Panc1 (cell line): ENCODE data around the gene S100P. TPM values are rescaled to one million over a fixed set of nuclear protein-coding genes. Genes with fewer than 3 reads are reported as not detected.
"Not testable (repeated sequence)": the region's sequence is repeated elsewhere in the genome, so short reads cannot be mapped to it uniquely, and the experiment has no call there.

ENCODE experiments used
- ATAC-seq: fragments of 200-7000 bp; cut with Tn5 transposase; 2 replicates; pipeline ENCODE4 v1.9.1; 2020; ENCODE audit warnings: mild to moderate bottlenecking, moderate library complexity
- BruUV-seq: library from RNA; stranded (reverse); fragments of 400-500 nt; replicated peaks from 2 replicates; lab custom pipeline; 2021; lab: Mats Ljungman, UMichigan
- CTCF ChIA-PET: fragments of 300-600 bp; sonication (Branson Sonifier 250); formaldehyde crosslinking; loops from one replicate; lab custom pipeline; 2022; ENCODE audit warnings: antibody characterized with exemption; lab: Charles Lee
- POLR2A ChIA-PET: fragments of 300-600 bp; sonication (Branson Sonifier 250); formaldehyde crosslinking; loops from one replicate; lab custom pipeline; 2022; ENCODE audit warnings: antibody characterized with exemption; lab: Charles Lee
- DNase-seq: peaks from one replicate; pipeline ENCODE4 v3.0.0-alpha.2; 2010; ENCODE audit warnings: low read depth, low spot score
- H3K27ac ChIP-seq: 2 replicates; pipeline ENCODE4 v1.5.1; 2011; ENCODE audit warnings: mild to moderate bottlenecking, low read length, inconsistent platforms
- H3K27me3 ChIP-seq: fragments of 200-500 bp; sonication (Bioruptor generic); 2 replicates; pipeline ENCODE4 v1.6.0; 2014; ENCODE audit warnings: low read length, inconsistent platforms; ENCODE audit not compliant: control insufficient read depth, insufficient read depth
- H3K36me3 ChIP-seq: fragments of 200-500 bp; sonication (Bioruptor generic); 2 replicates; pipeline ENCODE4 v1.5.1; 2014; ENCODE audit warnings: inconsistent platforms, mild to moderate bottlenecking, low read length, moderate library complexity; ENCODE audit not compliant: control insufficient read depth, insufficient read depth
- H3K4me1 ChIP-seq: 2 replicates; pipeline ENCODE4 v1.5.1; 2011; ENCODE audit warnings: inconsistent platforms, mild to moderate bottlenecking, low read length, moderate library complexity; ENCODE audit not compliant: control insufficient read depth, insufficient read depth
- H3K4me3 ChIP-seq, 2 experiments: 2 replicates each; pipeline ENCODE4 v1.5.1; 2011 to 2012; ENCODE audit warnings: low read depth in 2 of 2, low read length in 2 of 2, mild to moderate bottlenecking in 2 of 2, inconsistent platforms in 1 of 2, moderate library complexity in 1 of 2
- H3K9me3 ChIP-seq: fragments of 200-500 bp; sonication (Bioruptor generic); 2 replicates; pipeline ENCODE4 v1.5.1; 2014; ENCODE audit warnings: low read depth, mild to moderate bottlenecking, inconsistent platforms, low read length, moderate library complexity; ENCODE audit not compliant: control insufficient read depth, insufficient read depth
- POLR2AphosphoS5 ChIP-seq: IDR thresholded peaks from 2 replicates; pipeline ENCODE4 v1.6.1; 2012; ENCODE audit warnings: mild to moderate bottlenecking, low read depth, low read length, moderate library complexity
- REST ChIP-seq, 2 experiments: IDR thresholded peaks; 2 replicates each; pipeline ENCODE4 v1.6.1; 2011 to 2012; ENCODE audit warnings: low read depth in 2 of 2, control low read depth in 1 of 2, low read length in 1 of 2, mild to moderate bottlenecking in 1 of 2, moderate library complexity in 1 of 2; ENCODE audit not compliant: insufficient read depth in 1 of 2
- SIN3A ChIP-seq: IDR thresholded peaks from 2 replicates; pipeline ENCODE4 v1.6.1; 2012; ENCODE audit warnings: low read depth, mild to moderate bottlenecking, low read length, moderate library complexity, borderline replicate concordance; ENCODE audit not compliant: insufficient read depth
- TCF7L2 ChIP-seq: IDR thresholded peaks from 2 replicates; pipeline ENCODE4 v1.6.1; 2011; ENCODE audit warnings: mild to moderate bottlenecking, low read depth, low read length, inconsistent platforms
- in situ Hi-C: cut with HindIII; loops from 2 replicates; pipeline ENCODE4 v1.10.0; 2016; ENCODE audit warnings: low sequenced_read_pairs, low pct_unique_long_range_greater_than_20kb
- intact Hi-C: fragments of 100-400 bp; cut with micrococcal nuclease; formaldehyde crosslinking; loops from one replicate; pipeline ENCODE4 v1.10.0; 2022; ENCODE audit not compliant: unreplicated experiment
- total RNA-seq: library from RNA; stranded (reverse); gene quantifications from one replicate; pipeline ENCODE4 v1.2.1, GENCODE V29; 2021; ENCODE audit not compliant: unreplicated experiment
- TF ChIP-seq, protein P1 (sequence below): fragments of 450-650 bp; IDR thresholded peaks from 2 replicates; pipeline ENCODE4 v1.5.1; 2017; ENCODE audit warnings: mild to moderate bottlenecking

Gene S100P
- total RNA-seq, 1 experiment from 2014 or later, result 2.3 TPM

- TF ChIP-seq, protein P1, sequence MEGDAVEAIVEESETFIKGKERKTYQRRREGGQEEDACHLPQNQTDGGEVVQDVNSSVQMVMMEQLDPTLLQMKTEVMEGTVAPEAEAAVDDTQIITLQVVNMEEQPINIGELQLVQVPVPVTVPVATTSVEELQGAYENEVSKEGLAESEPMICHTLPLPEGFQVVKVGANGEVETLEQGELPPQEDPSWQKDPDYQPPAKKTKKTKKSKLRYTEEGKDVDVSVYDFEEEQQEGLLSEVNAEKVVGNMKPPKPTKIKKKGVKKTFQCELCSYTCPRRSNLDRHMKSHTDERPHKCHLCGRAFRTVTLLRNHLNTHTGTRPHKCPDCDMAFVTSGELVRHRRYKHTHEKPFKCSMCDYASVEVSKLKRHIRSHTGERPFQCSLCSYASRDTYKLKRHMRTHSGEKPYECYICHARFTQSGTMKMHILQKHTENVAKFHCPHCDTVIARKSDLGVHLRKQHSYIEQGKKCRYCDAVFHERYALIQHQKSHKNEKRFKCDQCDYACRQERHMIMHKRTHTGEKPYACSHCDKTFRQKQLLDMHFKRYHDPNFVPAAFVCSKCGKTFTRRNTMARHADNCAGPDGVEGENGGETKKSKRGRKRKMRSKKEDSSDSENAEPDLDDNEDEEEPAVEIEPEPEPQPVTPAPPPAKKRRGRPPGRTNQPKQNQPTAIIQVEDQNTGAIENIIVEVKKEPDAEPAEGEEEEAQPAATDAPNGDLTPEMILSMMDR, result no peak
- TF ChIP-seq REST (IDR thresholded peaks at IDR 0.05; ENCODE audit: insufficient read depth in 1 of 2, low read depth in 2 of 2, low read length in 1 of 2) (no peak), SIN3A (no peak), TCF7L2 (no peak), POLR2AphosphoS5 (no peak)
- Histone ChIP-seq H3K4me3 (no peak overlapping the region), H3K4me1 (peaks cover 4% of the 10 kb centered on the region; the same call in 1 of the 2 replicates), H3K27me3 (no peaks in the 10 kb centered on the region), H3K27ac (no peak overlapping the region), H3K36me3 (no peaks in the 10 kb centered on the region), H3K9me3 (no peaks in the 10 kb centered on the region)
- intact Hi-C loops, result no loop called here
- POLR2A ChIA-PET, result no interaction called here
- CTCF ChIA-PET, result no interaction called here
- ATAC-seq (no peak), DNase-seq (no peak)
- no TSS peak for BruUV-seq
- in situ Hi-C loops, result no loop called here
Observed at GRCh38 chr4:6723851-6724250, 30.2 kb downstream of the S100P start.

DNA sequence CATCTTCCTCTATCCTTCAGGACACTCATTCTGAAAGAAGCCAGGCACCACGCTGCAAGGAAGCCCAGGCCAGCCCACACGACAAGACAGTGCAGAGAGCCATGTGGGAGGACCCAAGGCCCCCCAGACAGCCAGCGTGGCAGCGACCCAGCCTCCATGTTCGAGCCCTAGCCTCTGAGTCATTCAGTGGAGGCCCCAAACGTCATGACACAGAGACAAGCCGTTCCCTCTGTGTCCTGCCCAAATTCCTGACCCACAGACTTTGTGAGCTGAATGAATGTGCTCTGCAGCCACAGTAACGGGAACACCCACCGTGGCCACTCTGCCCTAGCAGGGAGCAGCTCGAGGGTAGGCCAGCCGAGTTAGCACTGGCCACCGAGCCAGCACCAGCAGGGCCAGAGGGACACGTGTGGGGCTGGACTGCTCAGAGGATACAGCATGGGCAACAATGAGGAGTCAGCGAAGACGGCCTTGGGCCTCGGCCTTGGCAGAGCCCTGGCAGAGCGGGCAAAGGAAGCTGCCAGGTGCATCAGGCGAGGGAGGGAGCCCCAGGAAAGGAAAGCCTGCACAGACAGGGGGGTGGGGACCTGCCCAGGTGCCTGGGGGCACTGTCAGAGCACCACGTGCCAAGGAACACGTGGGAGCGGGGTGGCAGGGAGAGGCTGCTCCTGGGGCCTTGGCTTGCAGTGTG is 30.9 kb downstream of the S100P start:
- Histone ChIP-seq H3K27me3 (no peaks in the 10 kb centered on the region), H3K9me3 (no peaks in the 10 kb centered on the region), H3K4me1 (no peaks in the 10 kb centered on the region), H3K27ac (no peak overlapping the region), H3K4me3 (no peak overlapping the region), H3K36me3 (no peaks in the 10 kb centered on the region)
- BruUV-seq, result no TSS peak
- ChIA-PET CTCF (no interaction called here), POLR2A (no interaction called here)
- DNase-seq, result no peak
- intact Hi-C loops, result no loop called here
- in situ Hi-C loops, result no loop called here
- no peak for TF ChIP-seq TCF7L2
- TF ChIP-seq SIN3A, result no peak
- TF ChIP-seq POLR2AphosphoS5, result no peak
- TF ChIP-seq, protein P1, result no peak
- TF ChIP-seq REST (IDR thresholded peaks at IDR 0.05; ENCODE audit: insufficient read depth in 1 of 2, low read depth in 2 of 2, low read length in 1 of 2), result no peak
- ATAC-seq, result no peak

DNA sequence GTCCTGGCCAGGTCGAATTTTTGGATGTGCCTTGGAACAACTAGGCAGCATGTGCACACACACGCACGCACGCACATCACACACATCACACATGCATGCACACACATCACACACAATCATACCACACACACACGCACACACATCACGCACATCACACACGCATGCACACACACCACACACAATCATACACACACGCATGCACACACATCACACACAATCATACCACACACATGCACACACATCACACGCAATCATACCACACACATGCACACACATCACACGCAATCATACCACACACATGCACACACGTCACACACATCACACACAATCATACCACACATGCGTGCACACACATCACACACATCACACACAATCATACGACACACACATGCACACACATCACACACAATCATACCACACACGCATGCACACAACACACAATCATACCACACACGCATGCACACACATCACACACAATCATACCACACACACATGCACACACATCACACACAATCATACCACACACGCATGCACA is 31.8 kb downstream of the S100P start:
- DNase-seq, ATAC-seq, POLR2A ChIA-PET, H3K27ac ChIP-seq, H3K27me3 ChIP-seq, intact Hi-C loops, BruUV-seq, H3K4me3 ChIP-seq, in situ Hi-C loops, H3K9me3 ChIP-seq, CTCF ChIA-PET, H3K36me3 ChIP-seq, H3K4me1 ChIP-seq: not testable (repeated sequence)
